Fibroblast of the conjunctiva (primary cell): ENCODE results near the gene ABHD3.
"Not testable (repeated sequence)": the region's sequence is repeated elsewhere in the genome, so short reads cannot be mapped to it uniquely, and the experiment has no call there.

Source experiments
- DNase-seq: peaks from one replicate; pipeline ENCODE4 v3.0.0-alpha.2; 2010; ENCODE audit warnings: low read depth

The ABHD3 gene

DNA sequence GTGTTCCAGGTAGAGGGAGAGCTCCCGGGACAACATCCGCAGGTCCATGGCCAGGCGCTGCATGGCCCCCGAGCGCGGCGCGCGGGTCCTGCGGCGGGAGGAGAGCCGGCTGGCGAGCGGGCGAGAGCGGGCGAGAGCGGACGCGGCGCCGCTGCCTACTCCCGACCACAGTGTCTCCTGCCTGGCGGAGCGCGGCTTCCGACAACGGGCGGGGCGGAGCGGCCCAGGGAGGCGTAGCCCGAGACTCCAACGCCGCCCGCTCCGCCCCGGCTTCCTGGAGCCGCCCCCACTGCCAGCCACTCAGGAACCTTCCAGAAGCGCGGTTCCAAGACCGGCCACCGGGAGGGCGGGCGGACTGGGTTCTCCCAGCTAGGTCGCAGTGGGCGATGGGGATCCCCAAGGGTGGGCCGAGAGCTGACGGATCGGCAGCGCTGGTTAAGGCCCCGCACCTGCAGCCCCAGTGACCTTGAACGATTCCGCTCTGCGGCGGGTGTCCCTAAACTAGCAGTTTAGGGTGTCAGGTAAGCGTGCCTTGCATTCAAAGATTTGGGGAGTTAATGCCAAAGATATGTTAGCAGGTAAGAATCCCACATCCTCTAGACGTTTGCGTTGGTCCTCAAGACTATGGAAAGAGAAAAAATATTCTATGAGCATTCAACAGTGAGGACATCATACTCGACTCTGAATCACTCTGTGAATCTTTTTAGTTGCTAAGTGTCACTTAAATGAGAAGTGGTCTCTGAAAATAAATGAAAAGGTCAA, at the start of gene ABHD3:
Gene ABHD3 (minus strand): TSS at position 172 of the 762 bp plus-strand sequence. CDS start 109 bp downstream, at position 63.
- peak; percentile 75 for DNase-seq

GRCh38 chr18:21747764-21748693, 43.5 kb upstream of the ABHD3 start:
- no peak for DNase-seq

- no peak for DNase-seq
Observed at GRCh38 chr18:21747268-21747667, 42.7 kb upstream of the ABHD3 start.

DNA sequence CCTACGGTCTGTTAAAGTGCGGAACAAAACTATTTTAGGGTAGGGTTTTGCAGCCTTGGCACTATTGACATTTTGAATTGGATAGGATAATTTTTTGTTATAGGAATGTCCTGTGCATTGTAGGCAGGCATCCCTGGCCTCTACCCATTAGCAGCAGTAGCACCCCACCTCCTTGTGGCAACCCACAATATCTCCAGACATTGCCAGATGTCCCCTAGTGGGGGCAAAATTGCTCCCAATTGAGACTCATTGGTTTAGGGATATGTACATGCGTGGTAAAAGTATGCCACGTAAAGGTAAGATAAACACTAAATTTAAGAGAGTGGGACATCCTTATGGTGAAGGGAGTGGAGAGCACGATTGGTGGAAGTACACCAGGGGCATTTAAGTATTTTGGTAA, 40.7 kb upstream of the ABHD3 start:
- no peak for DNase-seq

- no peak for DNase-seq
Observed at GRCh38 chr18:21743166-21743832, 38.7 kb upstream of the ABHD3 start.

GRCh38 chr18:21742315-21742687, 37.7 kb upstream of the ABHD3 start:
- no peak for DNase-seq

GRCh38 chr18:21741562-21742314, 37.2 kb upstream of the ABHD3 start:
- no peak for DNase-seq

- no peak for DNase-seq
Observed at GRCh38 chr18:21741312-21741561, 36.7 kb upstream of the ABHD3 start.

DNA sequence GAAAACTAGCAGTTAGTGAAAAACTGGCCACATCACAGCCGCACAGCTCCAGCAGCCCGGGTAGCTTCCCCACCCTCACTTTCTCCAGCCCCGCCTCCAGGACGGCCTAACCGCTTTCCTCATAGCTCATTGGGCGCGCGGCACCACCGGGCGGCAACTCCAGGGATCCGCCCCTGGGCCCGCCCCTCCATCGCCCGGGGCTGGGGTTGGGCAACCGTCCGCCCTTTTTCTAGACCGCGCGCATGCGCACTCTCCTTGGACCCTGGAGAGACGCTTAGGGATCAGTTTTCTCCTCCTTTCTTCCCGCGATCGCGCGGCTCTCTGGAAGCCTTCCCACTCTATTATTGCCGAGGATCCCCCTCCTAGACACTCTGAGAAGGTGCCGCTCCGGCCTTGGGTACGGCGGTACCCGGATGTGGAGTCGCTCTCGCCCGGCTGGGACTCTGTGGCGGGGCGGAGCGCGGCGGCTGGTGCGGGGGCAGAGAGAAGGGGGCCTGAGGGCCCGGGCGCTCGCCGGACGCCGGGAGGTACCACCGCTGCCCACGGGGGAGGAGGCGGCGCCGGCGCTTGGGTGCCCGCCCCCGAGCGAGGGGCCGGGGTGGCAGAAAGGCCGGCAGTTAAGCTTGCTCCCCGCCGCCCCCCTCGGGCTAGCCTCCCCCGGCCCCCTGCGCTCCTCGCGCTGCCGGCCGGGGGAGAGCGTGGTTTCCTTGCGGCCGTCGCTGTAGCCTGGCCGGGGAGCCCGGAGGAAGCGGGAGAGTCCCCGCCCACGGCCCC, 36.2 kb upstream of the ABHD3 start, which contains the start of gene MIB1:
Gene MIB1 (plus strand): TSS at position 255 of the 774 bp plus-strand sequence. CDS start 792 bp downstream, outside the sequence.
- peak; percentile 92 for DNase-seq

DNA sequence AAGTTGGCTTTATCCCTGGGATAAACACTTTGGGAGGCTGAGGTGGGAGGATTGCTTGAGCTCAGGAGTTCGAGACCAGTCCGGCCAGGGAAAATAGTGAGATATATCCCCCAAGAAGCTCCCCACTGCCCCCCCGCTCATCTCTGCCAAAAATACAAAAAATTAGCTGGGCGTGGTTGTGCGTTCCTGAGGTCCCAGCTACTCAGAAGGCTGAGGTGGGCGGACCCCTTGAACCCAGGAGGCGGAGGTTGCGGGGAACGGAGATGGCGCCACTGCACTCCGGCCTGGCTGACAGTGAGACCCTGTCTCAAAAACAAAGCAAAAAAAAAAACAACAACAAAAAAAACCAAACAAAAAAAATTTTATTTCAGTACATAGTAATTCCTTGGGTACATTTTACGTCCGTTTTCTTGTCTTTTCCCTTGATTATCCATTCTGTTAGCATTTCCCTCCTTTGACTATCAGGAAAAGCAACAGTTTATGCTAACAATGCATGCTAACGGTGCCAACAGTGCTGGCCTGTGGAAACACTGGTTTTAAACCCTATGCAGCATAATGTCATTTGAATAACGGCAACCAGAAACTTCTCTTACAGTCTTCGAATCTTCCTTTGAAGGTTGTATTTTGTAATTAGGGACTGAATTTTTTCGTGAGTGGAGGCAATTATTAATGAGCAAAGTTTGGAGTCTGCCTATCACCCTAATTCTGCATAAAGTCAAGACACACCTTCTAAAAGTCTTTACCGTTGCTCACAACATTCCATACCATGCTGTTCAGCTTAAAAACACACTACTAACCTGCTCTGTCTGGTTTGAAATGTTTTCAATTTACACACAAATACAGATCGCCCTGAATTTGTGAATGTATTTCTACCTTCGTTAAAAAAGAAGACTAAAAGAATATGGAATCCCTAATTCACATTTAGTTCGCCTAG, 35.3 kb upstream of the ABHD3 start:
- no peak for DNase-seq

GRCh38 chr18:21736926-21737325, 32.4 kb upstream of the ABHD3 start:
- not testable (repeated sequence) for DNase-seq

DNA sequence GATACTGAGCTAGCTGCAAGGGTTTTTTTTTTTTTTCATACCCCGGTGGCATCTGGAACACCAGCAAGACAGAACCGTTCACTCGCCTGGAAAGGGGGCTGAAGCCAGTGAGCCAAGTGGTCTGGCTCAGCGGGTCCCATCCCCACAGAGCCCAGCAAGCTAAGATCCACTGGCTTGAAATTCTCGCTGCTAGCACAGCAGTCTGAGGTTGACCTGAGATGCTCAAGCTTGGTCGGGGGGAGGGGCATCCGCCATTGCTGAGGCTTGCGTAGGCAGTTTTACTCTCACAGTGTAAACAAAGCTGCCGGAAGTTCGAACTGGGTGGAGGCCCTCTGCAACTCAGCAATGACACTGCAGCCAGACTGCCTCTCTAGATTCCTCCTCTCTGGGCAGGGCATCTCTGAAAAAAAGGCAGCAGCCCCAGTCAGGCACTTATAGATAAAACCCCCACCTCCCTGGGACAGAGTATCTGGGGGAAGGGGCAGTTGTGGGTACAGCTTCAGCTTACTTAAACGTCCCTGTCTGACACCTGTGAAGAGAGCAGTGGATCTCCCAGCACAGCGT, 31.0 kb upstream of the ABHD3 start:
- DNase-seq: no peak

- DNase-seq: no peak
Observed at GRCh38 chr18:21733011-21733410, 28.4 kb upstream of the ABHD3 start.

- no peak for DNase-seq
Observed at GRCh38 chr18:21727702-21728101, 23.1 kb upstream of the ABHD3 start.

GRCh38 chr18:21725201-21725600, 20.6 kb upstream of the ABHD3 start:
- DNase-seq: no peak

DNA sequence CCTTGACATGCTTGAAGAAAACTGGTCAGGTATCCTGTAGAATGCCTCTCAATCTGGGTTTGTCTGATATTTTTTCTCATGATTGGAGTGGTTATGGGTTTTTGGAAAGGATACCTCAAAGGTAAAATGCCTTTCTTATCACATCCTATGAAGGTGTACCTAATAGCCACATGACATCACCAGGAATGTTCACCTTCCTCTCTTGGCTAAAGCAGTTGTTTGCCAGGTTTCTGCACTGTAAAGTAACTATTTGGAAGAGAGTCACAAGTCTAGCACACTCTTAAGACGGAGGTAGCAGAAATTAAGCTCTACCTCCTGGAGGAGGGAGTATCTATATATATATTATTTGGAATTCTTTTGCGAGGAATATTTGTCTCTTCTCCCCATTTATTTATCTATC, 18.1 kb upstream of the ABHD3 start:
- DNase-seq: no peak

DNA sequence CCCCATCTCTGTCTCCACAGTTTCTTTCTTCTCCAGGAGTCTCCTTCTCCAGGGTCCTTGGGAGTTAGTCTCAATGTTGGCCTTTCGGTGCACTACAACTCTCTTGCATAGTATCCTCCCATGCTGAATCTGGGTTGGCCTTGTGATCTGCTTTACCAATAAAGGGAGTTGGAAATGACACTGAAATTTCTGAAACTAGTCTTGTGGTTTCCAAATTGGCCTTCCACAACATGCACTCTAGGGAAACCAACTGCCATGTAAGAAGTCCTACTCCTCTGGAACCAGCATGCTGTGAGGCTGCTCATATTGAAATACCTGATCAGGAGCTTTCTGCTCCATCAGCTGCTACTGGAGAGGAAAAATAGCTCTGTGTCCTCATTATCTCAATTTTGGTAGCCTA, 9.9 kb upstream of the ABHD3 start:
- no peak for DNase-seq

GRCh38 chr18:21707130-21707529, 2.6 kb upstream of the ABHD3 start:
- not testable (repeated sequence) for DNase-seq

DNA sequence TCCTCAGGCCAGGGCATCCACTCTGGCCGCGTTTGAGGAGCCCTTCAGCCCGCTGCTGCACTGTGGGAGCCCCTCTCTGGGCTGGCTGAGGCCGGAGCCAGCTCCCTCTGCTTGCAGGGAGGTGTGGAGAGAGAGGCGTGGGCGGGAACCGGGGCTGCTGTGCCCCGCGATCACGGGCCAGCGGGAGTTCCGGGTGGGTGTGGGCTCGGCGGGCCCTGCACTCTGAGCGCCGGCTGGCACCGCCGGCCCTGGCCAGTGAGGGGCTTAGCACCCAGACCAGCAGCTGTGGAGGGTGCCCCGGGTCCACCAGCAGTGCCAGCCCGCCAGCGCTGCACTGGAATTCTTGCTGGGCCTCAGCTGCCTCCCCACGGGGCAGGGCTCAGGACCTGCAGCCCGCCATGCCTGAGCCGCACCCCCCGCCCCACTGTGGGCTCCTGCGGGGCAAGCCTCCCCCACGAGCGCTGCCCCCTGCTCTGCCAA, 1.9 kb upstream of the ABHD3 start:
- DNase-seq: no peak
